Body of pancreas (tissue), 4 donors: ENCODE measurements around the gene SPTB. TPM values are rescaled to one million over a fixed set of nuclear protein-coding genes. Genes with fewer than 3 reads are reported as not detected.
A peak's percentile ranks its signal among the peaks of the same experiment; 100 is the strongest.

Source experiments
- ATAC-seq: fragments of 150-250 bp; one replicate; pipeline ENCODE4 v1.9.1; 2016
- DNase-seq, 4 donors: peaks; one replicate each; pipeline ENCODE4 v3.0.0-alpha.2; 2019
- H3K27ac ChIP-seq, 4 donors: fragments of 200-600 bp; sonication (generic); 1 replicate in 3 of 4; 2 replicates in 1 of 4; pipeline versions ENCODE4 v1.5.1 to v1.6.1; 2016 to 2019; ENCODE audit warnings: mild to moderate bottlenecking in 1 of 4, mixed read lengths in 1 of 4, moderate library complexity in 1 of 4
- H3K27me3 ChIP-seq, 2 donors: fragments of 200-600 bp; sonication (generic); one replicate each; pipeline ENCODE4 v1.6.0; 2016; ENCODE audit warnings: mild to moderate bottlenecking in 1 of 2
- H3K36me3 ChIP-seq, 2 donors: fragments of 200-600 bp; sonication (generic); replicated peaks in 1 of 2; 2 replicates each; pipeline ENCODE4 v1.5.1; 2016; ENCODE audit warnings: low read depth in 2 of 2; ENCODE audit not compliant: insufficient read depth in 1 of 2
- H3K4me1 ChIP-seq: fragments of 200-600 bp; sonication (generic); one replicate; pipeline ENCODE4 v1.6.0; 2016
- H3K4me3 ChIP-seq, 2 donors: fragments of 200-600 bp; sonication (generic); 1 replicate in 1 of 2; 2 replicates in 1 of 2; pipeline ENCODE4 v1.5.1; 2016 to 2019
- H3K9me3 ChIP-seq, 3 donors: fragments of 200-600 bp; sonication (generic); 1 replicate in 2 of 3; 2 replicates in 1 of 3; pipeline ENCODE4 v1.5.1; 2016
- CTCF ChIP-seq, 7 experiments: fragments of 450-650 bp in 4 of 7; fragments of 200-600 bp in 3 of 7; sonication (generic) in 3 of 7; IDR thresholded peaks; one replicate each; pipeline ENCODE4 v1.5.1; 2016 to 2019; ENCODE audit warnings: antibody characterized with exemption in 7 of 7
- POLR2A ChIP-seq, 3 donors: fragments of 450-650 bp; IDR thresholded peaks; one replicate each; pipeline ENCODE4 v1.6.1; 2016; ENCODE audit warnings: antibody characterized with exemption in 3 of 3, mild to moderate bottlenecking in 2 of 3
- WGBS, 2 donors: methylation state at CpG; one replicate each; pipeline ENCODE4 v1.1.5; 2017; 5-methylcytosine and 5-hydroxymethylcytosine counted together
- intact Hi-C: fragments of 100-400 bp; cut with DNase I; formaldehyde crosslinking; loops from one replicate; pipeline ENCODE4 v1.15.1; 2023
- total RNA-seq, 2 donors: library from RNA; depleted of rRNA; stranded (reverse); fragments of >200 nt; gene quantifications; one replicate each; pipeline ENCODE4 v1.1.0, GENCODE V29; 2016

SPTB gene
- total RNA-seq, 2 donors from 2014 or later: 3.4 to 8.6 TPM

DNA sequence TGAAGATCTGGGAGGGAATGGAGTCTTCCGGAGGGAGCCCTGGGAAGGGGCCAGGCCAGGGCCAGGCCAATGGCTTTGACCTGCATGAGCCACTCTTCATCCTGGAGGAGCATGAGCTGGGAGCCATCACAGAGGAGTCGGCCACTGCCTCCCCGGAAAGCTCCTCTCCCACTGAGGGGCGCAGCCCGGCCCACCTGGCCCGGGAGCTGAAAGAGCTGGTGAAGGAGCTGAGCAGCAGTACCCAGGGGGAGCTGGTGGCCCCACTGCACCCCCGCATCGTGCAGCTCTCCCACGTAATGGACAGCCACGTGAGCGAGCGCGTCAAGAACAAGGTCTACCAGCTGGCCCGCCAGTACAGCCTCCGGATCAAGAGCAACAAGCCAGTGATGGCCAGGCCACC lies 137.7 kb downstream of the SPTB start:
- no peak overlapping the region for H3K27ac ChIP-seq
- H3K27me3 ChIP-seq: no peaks in the 10 kb centered on the region
- no peak overlapping the region for H3K4me3 ChIP-seq
- H3K4me1 ChIP-seq: peaks cover 12% of the 10 kb centered on the region
- TF ChIP-seq POLR2A (IDR thresholded peaks at IDR 0.05): no peak
- no peak for TF ChIP-seq CTCF (IDR thresholded peaks at IDR 0.05)
- H3K9me3 ChIP-seq: no peaks in the 10 kb centered on the region
- ATAC-seq (no peak), DNase-seq (no peak)
- intact Hi-C loops: no loop called here
- H3K36me3 ChIP-seq: peaks cover 6 to 42% of the 10 kb centered on the region in 2 donors
- 92 to 94% methylated on average over 9 to 15 of the region's 15 CpGs for WGBS, 2 donors

- Histone ChIP-seq H3K36me3 (peaks cover 6 to 41% of the 10 kb centered on the region in 2 donors), H3K4me3 (no peak overlapping the region), H3K27ac (no peak overlapping the region), H3K9me3 (no peaks in the 10 kb centered on the region), H3K27me3 (no peaks in the 10 kb centered on the region), H3K4me1 (peaks cover 20% of the 10 kb centered on the region)
- ATAC-seq (no peak), DNase-seq (no peak)
- WGBS, 2 donors: 83 to 93% methylated on average over 7 to 12 of the region's 15 CpGs
- TF ChIP-seq POLR2A (IDR thresholded peaks at IDR 0.05): no peak
- no peak for TF ChIP-seq CTCF (IDR thresholded peaks at IDR 0.05)
- intact Hi-C loops: no loop called here
These were observed 138.5 kb downstream of the SPTB start for GRCh38 chr14:64741200-64741599.

GRCh38 chr14:64738281-64738804 lies 141.4 kb downstream of the SPTB start:
- no peak for DNase-seq
- intact Hi-C loops: no loop called here
- ATAC-seq: no peak
- H3K27me3 ChIP-seq: no peaks in the 10 kb centered on the region
- H3K36me3 ChIP-seq: peaks cover 6 to 32% of the 10 kb centered on the region in 2 donors
- peaks cover 24% of the 10 kb centered on the region for H3K4me1 ChIP-seq
- no peak overlapping the region for H3K27ac ChIP-seq
- 73 to 76% methylated on average over 7 to 8 of the region's 9 CpGs for WGBS, 2 donors
- H3K9me3 ChIP-seq: no peaks in the 10 kb centered on the region
- H3K4me3 ChIP-seq: no peak overlapping the region
- no peak for TF ChIP-seq CTCF (IDR thresholded peaks at IDR 0.05)
- TF ChIP-seq POLR2A (IDR thresholded peaks at IDR 0.05): no peak

GRCh38 chr14:64737391-64738280 lies 142.1 kb downstream of the SPTB start:
- intact Hi-C loops: no loop called here
- peak in 1 of 4 donors; percentile 38 for DNase-seq
- H3K4me3 ChIP-seq: no peak overlapping the region
- H3K27me3 ChIP-seq: no peaks in the 10 kb centered on the region
- H3K4me1 ChIP-seq: peaks cover 24% of the 10 kb centered on the region
- H3K36me3 ChIP-seq: peaks cover 0 to 28% of the 10 kb centered on the region in 2 donors
- TF ChIP-seq POLR2A (IDR thresholded peaks at IDR 0.05) (no peak), CTCF (IDR thresholded peaks at IDR 0.05) (no peak)
- no peaks in the 10 kb centered on the region for H3K9me3 ChIP-seq
- ATAC-seq: no peak
- WGBS, 2 donors: 48 to 53% methylated on average over 17 of the region's 17 CpGs
- peak overlapping the region; percentile 77 to 87 (median 84) for H3K27ac ChIP-seq
